OCI-LY1 (cell line): ENCODE data around the gene PAX3.

ENCODE experiments used
- H2AFZ ChIP-seq: fragments of 200-600 bp; sonication (generic), shearing (Covaris generic); 2 replicates; pipeline ENCODE4 v1.6.0; 2014; ENCODE audit warnings: antibody characterized with exemption, mild to moderate bottlenecking, low read length
- H3F3A ChIP-seq: fragments of 200-600 bp; sonication (generic), shearing (Covaris generic); 2 replicates; pipeline ENCODE4 v1.6.0; 2014; ENCODE audit warnings: mild to moderate bottlenecking, antibody characterized with exemption, low read length, moderate library complexity; ENCODE audit not compliant: insufficient read depth
- H3K27ac ChIP-seq: fragments of 200-600 bp; sonication (generic); 2 replicates; pipeline ENCODE4 v1.5.1; 2014; ENCODE audit warnings: low read length, mixed run types, mild to moderate bottlenecking, low read depth; ENCODE audit not compliant: poor library complexity, severe bottlenecking
- H3K27me3 ChIP-seq: fragments of 200-600 bp; sonication (generic); 2 replicates; pipeline ENCODE4 v1.6.0; 2014; ENCODE audit warnings: antibody characterized with exemption, mild to moderate bottlenecking, low read length, moderate library complexity; ENCODE audit not compliant: insufficient read depth
- H3K36me3 ChIP-seq: fragments of 200-600 bp; sonication (generic); 2 replicates; pipeline ENCODE4 v1.6.1; 2014; ENCODE audit warnings: mild to moderate bottlenecking, antibody characterized with exemption, low read length, moderate library complexity, mixed read lengths; ENCODE audit not compliant: insufficient read depth
- H3K4me1 ChIP-seq: fragments of 200-600 bp; sonication (generic); 2 replicates; pipeline ENCODE4 v1.5.1; 2014; ENCODE audit warnings: mild to moderate bottlenecking, low read length, moderate library complexity; ENCODE audit not compliant: insufficient read depth, severe bottlenecking
- H3K4me2 ChIP-seq: fragments of 200-600 bp; sonication (generic), shearing (Covaris generic); 2 replicates; pipeline ENCODE4 v1.6.1; 2014; ENCODE audit warnings: low read length
- H3K4me3 ChIP-seq: fragments of 200-600 bp; sonication (generic); 2 replicates; pipeline ENCODE4 v1.5.1; 2014; ENCODE audit warnings: low read length, low read depth, mild to moderate bottlenecking, mixed read lengths; ENCODE audit not compliant: poor library complexity, severe bottlenecking
- H3K79me2 ChIP-seq: fragments of 200-600 bp; shearing (Covaris generic); 2 replicates; pipeline ENCODE4 v1.6.1; 2016; ENCODE audit warnings: mixed run types, low read length, mixed read lengths; ENCODE audit not compliant: insufficient read depth
- H3K9ac ChIP-seq: fragments of 200-600 bp; sonication (generic), shearing (Covaris generic); 2 replicates; pipeline ENCODE4 v1.6.1; 2014; ENCODE audit warnings: mild to moderate bottlenecking, low read length, mixed read lengths
- H3K9me2 ChIP-seq: fragments of 200-600 bp; sonication (generic), shearing (Covaris generic); 2 replicates; pipeline ENCODE4 v1.6.1; 2014; ENCODE audit warnings: low read depth, mild to moderate bottlenecking, low read length, mixed read lengths
- H3K9me3 ChIP-seq: fragments of 200-600 bp; shearing (Covaris generic); 2 replicates; pipeline ENCODE4 v1.6.1; 2014; ENCODE audit warnings: low read length, mixed read lengths
- H4K20me1 ChIP-seq: fragments of 200-600 bp; sonication (generic), shearing (Covaris generic); 2 replicates; pipeline ENCODE4 v1.6.0; 2016; ENCODE audit warnings: mild to moderate bottlenecking, low read length; ENCODE audit not compliant: insufficient read depth
- CTCF ChIP-seq: fragments of 200-600 bp; sonication (generic), shearing (Covaris generic); IDR thresholded peaks from 2 replicates; pipeline ENCODE4 v1.5.1; 2017; ENCODE audit warnings: mild to moderate bottlenecking, antibody characterized with exemption, low read length, moderate library complexity, mixed read lengths
- EZH2 ChIP-seq: fragments of 200-600 bp; sonication (generic), shearing (Covaris generic); IDR thresholded peaks from 2 replicates; pipeline ENCODE4 v1.8.0; 2017; ENCODE audit warnings: borderline replicate concordance, mixed run types, mild to moderate bottlenecking, antibody characterized with exemption, low read length, moderate library complexity, mixed read lengths

PAX3 gene

DNA sequence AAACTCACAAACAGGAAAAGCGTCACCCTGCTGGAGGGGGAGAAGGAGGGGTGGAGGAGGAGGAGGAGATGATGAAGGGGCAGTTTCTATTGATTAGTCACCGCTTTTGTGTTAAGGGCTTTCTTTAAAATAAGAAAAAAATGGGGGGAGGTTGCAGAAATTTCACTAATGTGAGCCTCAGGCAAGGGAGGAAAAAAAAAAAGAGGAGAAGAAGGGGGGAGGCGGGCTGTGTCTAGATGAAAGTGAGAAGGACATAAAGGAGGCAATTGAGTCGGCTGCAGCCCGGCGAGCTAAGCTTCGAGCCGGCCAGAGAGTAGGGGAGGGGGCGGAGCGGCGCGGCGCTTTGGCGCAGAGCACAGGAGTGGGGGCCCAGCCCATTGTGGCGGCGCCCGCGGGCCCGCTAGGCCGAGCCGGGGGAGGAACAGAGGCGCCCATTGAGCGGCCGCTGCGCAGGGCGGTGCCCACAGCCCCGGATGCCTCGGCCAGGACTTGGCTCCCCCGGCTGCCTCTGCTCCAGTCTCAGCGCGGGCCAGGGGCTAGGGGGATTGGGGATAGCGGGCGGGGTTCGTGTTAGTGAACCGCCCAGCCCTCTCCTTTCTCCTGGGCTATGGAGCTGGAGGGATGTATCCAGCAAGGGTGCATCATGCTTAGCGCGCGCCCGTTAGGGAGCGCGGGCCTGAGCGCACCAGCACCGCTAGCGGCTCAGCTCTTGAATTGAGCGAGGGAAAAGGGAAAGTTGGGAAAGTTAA lies 7.9 kb downstream of the PAX3 start:
- Histone ChIP-seq H3K9me3 (no peaks in the 10 kb centered on the region), H3K4me2 (no peak overlapping the region), H3F3A (no peaks in the 10 kb centered on the region), H3K27ac (no peak overlapping the region), H3K4me3 (no peak overlapping the region), H4K20me1 (no peaks in the 10 kb centered on the region), H3K27me3 (no peaks in the 10 kb centered on the region), H2AFZ (no peak overlapping the region), H3K4me1 (no peaks in the 10 kb centered on the region), H3K9me2 (no peaks in the 10 kb centered on the region), H3K36me3 (no peaks in the 10 kb centered on the region), H3K9ac (no peak overlapping the region), H3K79me2 (no peaks in the 10 kb centered on the region)
- TF ChIP-seq EZH2 = no peak
- no peak for TF ChIP-seq CTCF

DNA sequence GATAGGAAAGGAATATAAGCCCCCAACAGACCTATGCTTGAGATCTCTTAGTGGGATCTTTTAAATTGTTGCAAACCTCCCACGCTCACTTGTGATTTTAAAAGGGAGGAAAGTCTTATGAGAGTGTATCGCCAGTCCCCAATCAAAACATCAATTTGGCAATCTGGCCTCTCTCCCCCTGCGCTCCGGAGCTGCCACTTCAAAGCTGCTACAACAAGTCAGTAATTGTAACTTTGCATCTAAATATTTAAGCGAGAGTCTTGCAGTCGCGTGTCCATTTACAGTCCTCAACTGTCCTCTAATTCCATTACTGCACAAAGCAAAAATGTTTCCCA lies 8.4 kb downstream of the PAX3 start:
- Histone ChIP-seq H3K79me2 (no peaks in the 10 kb centered on the region), H3K27ac (no peak overlapping the region), H3K9me2 (no peaks in the 10 kb centered on the region), H3K4me1 (no peaks in the 10 kb centered on the region), H3K9me3 (no peaks in the 10 kb centered on the region), H3K36me3 (no peaks in the 10 kb centered on the region), H3F3A (no peaks in the 10 kb centered on the region), H3K27me3 (no peaks in the 10 kb centered on the region), H2AFZ (no peak overlapping the region), H3K4me2 (no peak overlapping the region), H3K9ac (no peak overlapping the region), H4K20me1 (no peaks in the 10 kb centered on the region), H3K4me3 (no peak overlapping the region)
- TF ChIP-seq EZH2 = no peak

DNA sequence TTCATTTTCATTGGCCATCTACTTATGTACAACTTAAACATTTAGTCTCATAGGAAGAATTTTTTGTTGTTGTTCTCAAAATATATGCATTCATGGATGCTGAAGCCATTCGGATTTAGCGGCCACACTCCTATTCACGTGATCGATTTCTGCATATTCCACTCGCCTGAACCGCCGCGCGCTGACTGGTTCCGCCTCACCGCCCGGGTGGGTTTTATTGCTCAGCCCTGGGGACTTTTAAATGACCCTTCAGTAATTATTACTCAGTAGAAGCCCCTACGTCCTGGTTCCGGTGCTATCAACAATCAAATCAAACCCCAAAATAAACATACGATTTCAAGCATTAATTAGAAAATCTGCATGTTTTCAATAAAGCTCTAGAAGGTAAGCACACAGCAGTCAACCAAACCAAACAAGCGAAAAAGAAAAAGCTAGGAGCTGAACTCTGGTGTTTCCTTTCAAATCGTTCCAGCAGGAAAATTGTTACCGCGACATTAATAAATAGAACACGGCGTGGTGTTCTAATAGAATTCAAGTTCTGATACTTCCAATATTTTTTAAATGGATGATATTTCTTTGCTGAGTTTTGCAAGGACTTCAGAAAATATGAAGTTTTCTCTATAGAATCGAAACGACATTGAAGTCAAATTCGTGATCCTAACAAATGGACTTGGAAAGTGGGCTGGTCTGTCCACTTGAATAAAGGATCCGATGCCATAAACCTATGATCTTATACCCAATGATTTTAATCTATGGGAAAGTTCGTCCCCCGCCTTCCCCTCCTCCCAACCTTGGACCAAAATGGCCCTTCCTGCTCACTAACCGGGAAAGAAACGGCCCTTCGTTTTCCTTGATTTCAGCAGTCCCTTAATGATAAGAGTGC lies 9.3 kb downstream of the PAX3 start:
- TF ChIP-seq EZH2 (no peak), CTCF (no peak)
- no peaks in the 10 kb centered on the region for H3K9me2 ChIP-seq
- no peak overlapping the region for H3K9ac ChIP-seq
- H3K36me3 ChIP-seq = no peaks in the 10 kb centered on the region
- no peaks in the 10 kb centered on the region for H4K20me1 ChIP-seq
- no peak overlapping the region for H3K4me3 ChIP-seq
- no peak overlapping the region for H3K4me2 ChIP-seq
- H3K79me2 ChIP-seq = no peaks in the 10 kb centered on the region
- no peak overlapping the region for H3K27ac ChIP-seq
- no peaks in the 10 kb centered on the region for H3K9me3 ChIP-seq
- no peaks in the 10 kb centered on the region for H3K27me3 ChIP-seq
- no peak overlapping the region for H2AFZ ChIP-seq
- no peaks in the 10 kb centered on the region for H3K4me1 ChIP-seq
- H3F3A ChIP-seq = no peaks in the 10 kb centered on the region
